ENCODE data around the gene E4F1.

DNA sequence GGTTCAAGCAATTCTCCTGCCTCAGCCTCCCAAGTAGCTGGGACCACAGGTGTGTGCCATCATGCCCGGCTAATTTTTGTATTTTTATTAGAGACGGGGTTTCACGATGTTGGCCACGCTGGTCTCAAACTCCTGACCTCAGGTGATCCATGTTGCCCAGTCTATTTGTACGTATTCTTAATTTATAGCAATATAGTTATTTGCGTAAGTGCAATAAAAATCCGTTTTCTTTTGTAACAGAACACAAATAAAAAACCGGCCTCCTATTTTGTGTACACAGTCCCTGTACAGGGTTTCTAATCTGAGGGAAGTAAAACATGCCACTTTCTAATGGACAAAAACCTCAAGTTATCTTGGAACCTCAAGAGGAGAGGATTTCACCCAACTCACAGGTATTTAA lies 36.9 kb downstream of the E4F1 start:
- TF ChIP-seq, protein P1, sequence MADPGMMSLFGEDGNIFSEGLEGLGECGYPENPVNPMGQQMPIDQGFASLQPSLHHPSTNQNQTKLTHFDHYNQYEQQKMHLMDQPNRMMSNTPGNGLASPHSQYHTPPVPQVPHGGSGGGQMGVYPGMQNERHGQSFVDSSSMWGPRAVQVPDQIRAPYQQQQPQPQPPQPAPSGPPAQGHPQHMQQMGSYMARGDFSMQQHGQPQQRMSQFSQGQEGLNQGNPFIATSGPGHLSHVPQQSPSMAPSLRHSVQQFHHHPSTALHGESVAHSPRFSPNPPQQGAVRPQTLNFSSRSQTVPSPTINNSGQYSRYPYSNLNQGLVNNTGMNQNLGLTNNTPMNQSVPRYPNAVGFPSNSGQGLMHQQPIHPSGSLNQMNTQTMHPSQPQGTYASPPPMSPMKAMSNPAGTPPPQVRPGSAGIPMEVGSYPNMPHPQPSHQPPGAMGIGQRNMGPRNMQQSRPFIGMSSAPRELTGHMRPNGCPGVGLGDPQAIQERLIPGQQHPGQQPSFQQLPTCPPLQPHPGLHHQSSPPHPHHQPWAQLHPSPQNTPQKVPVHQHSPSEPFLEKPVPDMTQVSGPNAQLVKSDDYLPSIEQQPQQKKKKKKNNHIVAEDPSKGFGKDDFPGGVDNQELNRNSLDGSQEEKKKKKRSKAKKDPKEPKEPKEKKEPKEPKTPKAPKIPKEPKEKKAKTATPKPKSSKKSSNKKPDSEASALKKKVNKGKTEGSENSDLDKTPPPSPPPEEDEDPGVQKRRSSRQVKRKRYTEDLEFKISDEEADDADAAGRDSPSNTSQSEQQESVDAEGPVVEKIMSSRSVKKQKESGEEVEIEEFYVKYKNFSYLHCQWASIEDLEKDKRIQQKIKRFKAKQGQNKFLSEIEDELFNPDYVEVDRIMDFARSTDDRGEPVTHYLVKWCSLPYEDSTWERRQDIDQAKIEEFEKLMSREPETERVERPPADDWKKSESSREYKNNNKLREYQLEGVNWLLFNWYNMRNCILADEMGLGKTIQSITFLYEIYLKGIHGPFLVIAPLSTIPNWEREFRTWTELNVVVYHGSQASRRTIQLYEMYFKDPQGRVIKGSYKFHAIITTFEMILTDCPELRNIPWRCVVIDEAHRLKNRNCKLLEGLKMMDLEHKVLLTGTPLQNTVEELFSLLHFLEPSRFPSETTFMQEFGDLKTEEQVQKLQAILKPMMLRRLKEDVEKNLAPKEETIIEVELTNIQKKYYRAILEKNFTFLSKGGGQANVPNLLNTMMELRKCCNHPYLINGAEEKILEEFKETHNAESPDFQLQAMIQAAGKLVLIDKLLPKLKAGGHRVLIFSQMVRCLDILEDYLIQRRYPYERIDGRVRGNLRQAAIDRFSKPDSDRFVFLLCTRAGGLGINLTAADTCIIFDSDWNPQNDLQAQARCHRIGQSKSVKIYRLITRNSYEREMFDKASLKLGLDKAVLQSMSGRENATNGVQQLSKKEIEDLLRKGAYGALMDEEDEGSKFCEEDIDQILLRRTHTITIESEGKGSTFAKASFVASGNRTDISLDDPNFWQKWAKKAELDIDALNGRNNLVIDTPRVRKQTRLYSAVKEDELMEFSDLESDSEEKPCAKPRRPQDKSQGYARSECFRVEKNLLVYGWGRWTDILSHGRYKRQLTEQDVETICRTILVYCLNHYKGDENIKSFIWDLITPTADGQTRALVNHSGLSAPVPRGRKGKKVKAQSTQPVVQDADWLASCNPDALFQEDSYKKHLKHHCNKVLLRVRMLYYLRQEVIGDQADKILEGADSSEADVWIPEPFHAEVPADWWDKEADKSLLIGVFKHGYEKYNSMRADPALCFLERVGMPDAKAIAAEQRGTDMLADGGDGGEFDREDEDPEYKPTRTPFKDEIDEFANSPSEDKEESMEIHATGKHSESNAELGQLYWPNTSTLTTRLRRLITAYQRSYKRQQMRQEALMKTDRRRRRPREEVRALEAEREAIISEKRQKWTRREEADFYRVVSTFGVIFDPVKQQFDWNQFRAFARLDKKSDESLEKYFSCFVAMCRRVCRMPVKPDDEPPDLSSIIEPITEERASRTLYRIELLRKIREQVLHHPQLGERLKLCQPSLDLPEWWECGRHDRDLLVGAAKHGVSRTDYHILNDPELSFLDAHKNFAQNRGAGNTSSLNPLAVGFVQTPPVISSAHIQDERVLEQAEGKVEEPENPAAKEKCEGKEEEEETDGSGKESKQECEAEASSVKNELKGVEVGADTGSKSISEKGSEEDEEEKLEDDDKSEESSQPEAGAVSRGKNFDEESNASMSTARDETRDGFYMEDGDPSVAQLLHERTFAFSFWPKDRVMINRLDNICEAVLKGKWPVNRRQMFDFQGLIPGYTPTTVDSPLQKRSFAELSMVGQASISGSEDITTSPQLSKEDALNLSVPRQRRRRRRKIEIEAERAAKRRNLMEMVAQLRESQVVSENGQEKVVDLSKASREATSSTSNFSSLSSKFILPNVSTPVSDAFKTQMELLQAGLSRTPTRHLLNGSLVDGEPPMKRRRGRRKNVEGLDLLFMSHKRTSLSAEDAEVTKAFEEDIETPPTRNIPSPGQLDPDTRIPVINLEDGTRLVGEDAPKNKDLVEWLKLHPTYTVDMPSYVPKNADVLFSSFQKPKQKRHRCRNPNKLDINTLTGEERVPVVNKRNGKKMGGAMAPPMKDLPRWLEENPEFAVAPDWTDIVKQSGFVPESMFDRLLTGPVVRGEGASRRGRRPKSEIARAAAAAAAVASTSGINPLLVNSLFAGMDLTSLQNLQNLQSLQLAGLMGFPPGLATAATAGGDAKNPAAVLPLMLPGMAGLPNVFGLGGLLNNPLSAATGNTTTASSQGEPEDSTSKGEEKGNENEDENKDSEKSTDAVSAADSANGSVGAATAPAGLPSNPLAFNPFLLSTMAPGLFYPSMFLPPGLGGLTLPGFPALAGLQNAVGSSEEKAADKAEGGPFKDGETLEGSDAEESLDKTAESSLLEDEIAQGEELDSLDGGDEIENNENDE (IDR thresholded peaks at IDR 0.05; ENCODE audit: insufficient replicate concordance, low read length), result no peak
- no peak for TF ChIP-seq TAF7 (optimal IDR thresholded peaks at IDR 0.05; ENCODE audit: borderline replicate concordance, low read depth, low read length)
- TF ChIP-seq, protein P2, sequence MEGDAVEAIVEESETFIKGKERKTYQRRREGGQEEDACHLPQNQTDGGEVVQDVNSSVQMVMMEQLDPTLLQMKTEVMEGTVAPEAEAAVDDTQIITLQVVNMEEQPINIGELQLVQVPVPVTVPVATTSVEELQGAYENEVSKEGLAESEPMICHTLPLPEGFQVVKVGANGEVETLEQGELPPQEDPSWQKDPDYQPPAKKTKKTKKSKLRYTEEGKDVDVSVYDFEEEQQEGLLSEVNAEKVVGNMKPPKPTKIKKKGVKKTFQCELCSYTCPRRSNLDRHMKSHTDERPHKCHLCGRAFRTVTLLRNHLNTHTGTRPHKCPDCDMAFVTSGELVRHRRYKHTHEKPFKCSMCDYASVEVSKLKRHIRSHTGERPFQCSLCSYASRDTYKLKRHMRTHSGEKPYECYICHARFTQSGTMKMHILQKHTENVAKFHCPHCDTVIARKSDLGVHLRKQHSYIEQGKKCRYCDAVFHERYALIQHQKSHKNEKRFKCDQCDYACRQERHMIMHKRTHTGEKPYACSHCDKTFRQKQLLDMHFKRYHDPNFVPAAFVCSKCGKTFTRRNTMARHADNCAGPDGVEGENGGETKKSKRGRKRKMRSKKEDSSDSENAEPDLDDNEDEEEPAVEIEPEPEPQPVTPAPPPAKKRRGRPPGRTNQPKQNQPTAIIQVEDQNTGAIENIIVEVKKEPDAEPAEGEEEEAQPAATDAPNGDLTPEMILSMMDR (IDR thresholded peaks at IDR 0.05; ENCODE audit: control extremely low read depth in 1 of 3, insufficient read depth in 1 of 3, low read depth in 1 of 3, low read length in 3 of 3), result no peak
- TF ChIP-seq GABPA (IDR thresholded peaks at IDR 0.05; ENCODE audit: borderline replicate concordance, insufficient read depth, low read length), result no peak
- TF ChIP-seq EZH2 (IDR thresholded peaks at IDR 0.05; ENCODE audit: low read depth, low read length, severe bottlenecking), result no peak
- TF ChIP-seq POLR2AphosphoS5 (IDR thresholded peaks at IDR 0.05; ENCODE audit: low read depth, low read length), result no peak
- TF ChIP-seq SUZ12 (IDR thresholded peaks at IDR 0.05; ENCODE audit: low read length), result no peak
